ENCODE results near the gene HOPX. TPM values are rescaled to one million over a fixed set of nuclear protein-coding genes. Genes with fewer than 3 reads are reported as not detected.
A peak's percentile ranks its signal among the peaks of the same experiment; 100 is the strongest.
"Not testable (repeated sequence)": the region's sequence is repeated elsewhere in the genome, so short reads cannot be mapped to it uniquely, and the experiment has no call there.

Gene HOPX, protein sequence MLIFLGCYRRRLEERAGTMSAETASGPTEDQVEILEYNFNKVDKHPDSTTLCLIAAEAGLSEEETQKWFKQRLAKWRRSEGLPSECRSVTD
- total RNA-seq, result 1 to 10 TPM in 1 of 2 donors, not detected in 1; 1.6 TPM

DNA sequence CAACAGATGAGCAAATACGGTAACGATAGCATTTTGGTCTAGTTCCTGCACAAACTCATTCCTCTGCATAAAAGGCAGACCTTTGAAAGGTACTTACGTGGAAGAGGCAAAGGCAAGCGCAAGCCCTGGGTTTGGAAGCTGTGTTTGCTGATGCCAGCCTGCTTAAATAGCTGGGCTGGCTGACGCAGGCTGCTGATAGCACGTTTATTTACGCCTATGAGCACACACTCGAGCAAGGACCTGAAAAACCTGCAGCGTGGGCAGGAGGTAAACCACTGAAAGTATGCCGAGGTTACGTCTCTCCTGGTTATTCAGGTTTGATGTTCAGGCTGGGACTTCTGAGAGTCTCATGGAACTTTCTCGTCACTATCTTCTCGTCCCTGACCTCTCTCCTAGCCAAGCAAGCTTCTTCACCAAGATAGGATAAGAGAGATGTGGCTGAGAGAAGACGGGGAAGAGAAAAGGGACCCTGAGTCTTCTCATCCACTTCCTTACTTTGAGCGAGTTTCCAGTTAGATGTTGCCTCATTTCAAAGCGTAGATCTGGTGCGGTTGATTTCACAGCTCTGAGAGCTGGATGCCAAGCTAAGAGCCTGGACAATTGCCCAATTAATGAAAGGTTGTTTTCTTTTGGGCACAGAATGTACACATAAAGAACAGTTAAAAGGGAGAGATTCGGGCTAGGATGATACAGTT, at the start of gene HOPX:
TSS of gene HOPX (minus strand) at position 139 of the 695 bp plus-strand sequence. CDS start 23,480 bp downstream, outside the sequence.
- peaks cover 12% of the 10 kb centered on the region for H3K4me1 ChIP-seq
- DNase-seq (peak; percentile 23 to 59 (median 51)), ATAC-seq (peak; percentile 63)
- H3K36me3 ChIP-seq (replicated peaks in 1 of 2; ENCODE audit: insufficient read depth in 1 of 2, low read depth in 2 of 2), result no peaks in the 10 kb centered on the region
- H3K27ac ChIP-seq, result no peak within 1 kb of the TSS
- no peak for TF ChIP-seq POLR2A (IDR thresholded peaks at IDR 0.05)
- TF ChIP-seq, protein P1, sequence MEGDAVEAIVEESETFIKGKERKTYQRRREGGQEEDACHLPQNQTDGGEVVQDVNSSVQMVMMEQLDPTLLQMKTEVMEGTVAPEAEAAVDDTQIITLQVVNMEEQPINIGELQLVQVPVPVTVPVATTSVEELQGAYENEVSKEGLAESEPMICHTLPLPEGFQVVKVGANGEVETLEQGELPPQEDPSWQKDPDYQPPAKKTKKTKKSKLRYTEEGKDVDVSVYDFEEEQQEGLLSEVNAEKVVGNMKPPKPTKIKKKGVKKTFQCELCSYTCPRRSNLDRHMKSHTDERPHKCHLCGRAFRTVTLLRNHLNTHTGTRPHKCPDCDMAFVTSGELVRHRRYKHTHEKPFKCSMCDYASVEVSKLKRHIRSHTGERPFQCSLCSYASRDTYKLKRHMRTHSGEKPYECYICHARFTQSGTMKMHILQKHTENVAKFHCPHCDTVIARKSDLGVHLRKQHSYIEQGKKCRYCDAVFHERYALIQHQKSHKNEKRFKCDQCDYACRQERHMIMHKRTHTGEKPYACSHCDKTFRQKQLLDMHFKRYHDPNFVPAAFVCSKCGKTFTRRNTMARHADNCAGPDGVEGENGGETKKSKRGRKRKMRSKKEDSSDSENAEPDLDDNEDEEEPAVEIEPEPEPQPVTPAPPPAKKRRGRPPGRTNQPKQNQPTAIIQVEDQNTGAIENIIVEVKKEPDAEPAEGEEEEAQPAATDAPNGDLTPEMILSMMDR (IDR thresholded peaks at IDR 0.05), result no peak
- no peaks in the 10 kb centered on the region for H3K9me3 ChIP-seq
- no peak within 1 kb of the TSS for H3K4me3 ChIP-seq
- H3K27me3 ChIP-seq, result no peaks in the 10 kb centered on the region
- intact Hi-C loops (cut with DNase I), result no loop called here
- WGBS, 2 donors, result 7 to 11% methylated on average over 14 to 18 of the region's 18 CpGs

DNA sequence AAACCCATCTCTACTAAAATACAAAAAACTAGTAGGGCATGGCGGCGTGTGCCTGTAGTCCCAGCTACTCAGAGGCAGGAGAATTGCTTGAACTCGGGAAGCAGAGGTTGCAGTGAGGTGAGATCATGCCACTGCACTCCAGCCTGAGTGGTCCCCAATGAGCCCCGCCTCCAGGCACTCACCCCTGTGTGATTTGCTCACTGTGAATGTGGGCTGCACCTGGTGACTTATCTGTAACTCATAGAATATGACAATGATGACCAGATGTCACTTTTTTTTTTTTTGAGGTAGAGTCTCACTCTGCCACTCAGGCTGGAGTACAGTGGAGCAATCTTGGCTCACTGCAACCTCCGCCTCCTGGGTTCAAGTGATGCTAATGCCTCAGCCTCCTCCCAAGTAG, 49.0 kb upstream of the HOPX start:
- WGBS, 2 donors, result 74 to 79% methylated on average over 5 of the region's 5 CpGs
- ATAC-seq (no peak), DNase-seq (no peak)
- Histone ChIP-seq H3K36me3 (replicated peaks in 1 of 2; ENCODE audit: insufficient read depth in 1 of 2, low read depth in 2 of 2) (no peaks in the 10 kb centered on the region), H3K27ac (no peak overlapping the region), H3K27me3 (no peaks in the 10 kb centered on the region), H3K4me3 (no peak overlapping the region), H3K9me3 (no peaks in the 10 kb centered on the region), H3K4me1 (no peaks in the 10 kb centered on the region)
- TF ChIP-seq POLR2A (IDR thresholded peaks at IDR 0.05), result no peak
- TF ChIP-seq, protein P1 (IDR thresholded peaks at IDR 0.05), result no peak
- intact Hi-C loops (cut with DNase I), result no loop called here

DNA sequence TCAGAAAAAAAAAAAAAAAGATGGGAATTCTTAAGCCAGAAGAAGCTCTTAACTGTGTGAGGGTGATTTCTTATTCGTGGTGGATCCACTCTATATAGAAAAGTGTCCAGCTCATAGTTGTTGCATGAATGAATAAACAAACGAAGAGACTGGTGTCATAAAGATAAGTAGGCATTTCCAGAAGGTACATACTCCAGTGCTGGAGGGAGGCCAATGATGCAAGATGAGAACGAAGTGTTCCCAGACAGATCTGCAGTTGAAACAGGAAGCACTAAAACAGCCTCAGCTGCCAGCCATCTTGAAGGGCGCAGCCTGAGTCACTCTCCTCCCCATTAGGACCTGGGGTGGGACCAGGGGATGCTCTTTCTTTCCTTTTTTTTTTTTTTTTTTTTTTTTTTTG, 47.4 kb upstream of the HOPX start:
- ATAC-seq (peak; percentile 38), DNase-seq (peak in 3 of 4 donors; percentile 34 to 76 (median 40))
- Histone ChIP-seq H3K36me3 (replicated peaks in 1 of 2; ENCODE audit: insufficient read depth in 1 of 2, low read depth in 2 of 2) (no peaks in the 10 kb centered on the region), H3K27ac (no peak overlapping the region), H3K9me3 (no peaks in the 10 kb centered on the region), H3K27me3 (no peaks in the 10 kb centered on the region), H3K4me3 (no peak overlapping the region), H3K4me1 (no peaks in the 10 kb centered on the region)
- 36 to 39% methylated on average over 4 of the region's 4 CpGs for WGBS, 2 donors
- no peak for TF ChIP-seq POLR2A (IDR thresholded peaks at IDR 0.05)
- TF ChIP-seq, protein P1 (IDR thresholded peaks at IDR 0.05), result no peak
- intact Hi-C loops (cut with DNase I), result no loop called here

DNA sequence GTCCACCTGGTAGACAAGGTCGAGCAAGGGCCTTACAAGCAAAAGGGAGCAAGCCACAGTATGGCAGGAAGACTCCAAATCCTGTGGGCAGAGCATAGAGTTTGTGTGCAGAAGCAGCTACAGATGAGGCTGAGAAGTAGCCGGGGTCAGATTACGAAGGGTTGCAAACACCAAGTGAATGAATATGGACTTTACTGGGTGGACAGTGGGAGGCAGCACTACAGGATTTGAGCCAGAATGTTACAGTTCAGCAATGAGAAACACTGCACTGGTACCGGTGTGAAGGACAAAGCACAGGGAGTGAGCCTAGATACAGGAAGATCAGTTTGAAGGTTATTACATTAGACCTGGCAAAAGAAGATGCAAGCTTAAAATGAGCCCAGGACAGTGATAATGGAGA, 46.1 kb upstream of the HOPX start:
- no peak for ATAC-seq
- H3K4me1 ChIP-seq, result no peaks in the 10 kb centered on the region
- intact Hi-C loops (cut with DNase I), result no loop called here
- DNase-seq, result no peak
- 40 to 41% methylated on average over 4 of the region's 4 CpGs for WGBS, 2 donors
- H3K9me3 ChIP-seq, result no peaks in the 10 kb centered on the region
- no peaks in the 10 kb centered on the region for H3K36me3 ChIP-seq (replicated peaks in 1 of 2; ENCODE audit: insufficient read depth in 1 of 2, low read depth in 2 of 2)
- H3K27ac ChIP-seq, result no peak overlapping the region
- no peak for TF ChIP-seq POLR2A (IDR thresholded peaks at IDR 0.05)
- TF ChIP-seq, protein P1 (IDR thresholded peaks at IDR 0.05), result no peak
- no peak overlapping the region for H3K4me3 ChIP-seq
- H3K27me3 ChIP-seq, result no peaks in the 10 kb centered on the region

DNA sequence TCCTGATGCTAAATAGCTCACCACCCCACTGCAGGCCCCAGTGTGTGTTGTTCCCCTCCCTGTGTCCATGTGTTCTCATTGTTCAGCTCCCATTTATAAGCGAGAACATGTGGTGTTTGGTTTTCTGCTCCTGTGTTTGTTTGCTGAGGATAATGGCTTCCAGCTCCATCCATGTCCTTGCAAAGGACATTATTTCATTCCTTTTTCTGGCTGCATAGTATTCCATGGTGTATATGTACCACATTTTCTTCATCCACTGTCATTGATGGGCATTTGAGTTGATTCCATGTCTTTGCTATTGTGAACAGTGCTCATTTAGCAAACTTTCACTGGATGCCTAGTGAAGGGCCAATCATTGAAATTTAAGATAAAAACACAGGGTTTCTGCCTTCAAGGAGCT, 45.5 kb upstream of the HOPX start:
- H3K4me3 ChIP-seq; DNase-seq; ATAC-seq; intact Hi-C loops (cut with DNase I); H3K27me3 ChIP-seq; H3K27ac ChIP-seq; H3K9me3 ChIP-seq; H3K4me1 ChIP-seq; H3K36me3 ChIP-seq (replicated peaks in 1 of 2; ENCODE audit: insufficient read depth in 1 of 2, low read depth in 2 of 2): not testable (repeated sequence)
- WGBS, 2 donors, result 82 to 85% methylated on average over 1 of the region's 1 CpG
